Peyer's patch (tissue), 4 donors: ENCODE data around the gene SPATA6L.

Experiments used
- CTCF ChIP-seq, 6 experiments: fragments of 450-650 bp in 4 of 6; fragments of 200-600 bp in 2 of 6; sonication (generic) in 1 of 6; IDR thresholded peaks; one replicate each; pipeline ENCODE4 v1.5.1; 2017 to 2019; ENCODE audit warnings: antibody characterized with exemption in 6 of 6, mild to moderate bottlenecking in 3 of 6, moderate library complexity in 1 of 6
- POLR2A ChIP-seq, 2 donors: fragments of 450-650 bp; IDR thresholded peaks; one replicate each; pipeline ENCODE4 v1.5.1; 2017; ENCODE audit warnings: antibody characterized with exemption in 2 of 2, mild to moderate bottlenecking in 2 of 2, moderate library complexity in 2 of 2

GRCh38 chr9:4679268-4680172 is 13.2 kb upstream of the SPATA6L start, which contains the start of gene CDC37L1:
- peak; percentile 55 to 92 (median 80) for TF ChIP-seq CTCF (IDR thresholded peaks at IDR 0.05)
- peak; percentile 97 for TF ChIP-seq POLR2A (IDR thresholded peaks at IDR 0.05)
